Esophagus muscularis mucosa (tissue), 4 donors: Measurements from ENCODE around the gene FILIP1L. TPM values are rescaled to one million over a fixed set of nuclear protein-coding genes. Genes with fewer than 3 reads are reported as not detected.

Experiments
- DNase-seq: peaks from one replicate; pipeline ENCODE4 v3.0.0-alpha.2; 2017; ENCODE audit errors: extremely low spot score
- H3K27ac ChIP-seq, 4 donors: fragments of 200-600 bp; sonication (generic); replicated peaks in 1 of 4; 1 replicate in 3 of 4; 2 replicates in 1 of 4; pipeline ENCODE4 v1.5.1; 2016 to 2019; ENCODE audit warnings: mild to moderate bottlenecking in 1 of 4
- H3K27me3 ChIP-seq, 4 donors: fragments of 200-600 bp; sonication (generic); one replicate each; pipeline versions ENCODE4 v1.5.1 to v1.6.0; 2016 to 2019
- H3K36me3 ChIP-seq, 4 donors: fragments of 200-600 bp; sonication (generic); one replicate each; pipeline ENCODE4 v1.5.1; 2016 to 2019
- H3K4me1 ChIP-seq, 4 donors: fragments of 200-600 bp; sonication (generic); one replicate each; pipeline ENCODE4 v1.5.1; 2016 to 2019
- H3K4me3 ChIP-seq, 4 donors: fragments of 200-600 bp; sonication (generic); 1 replicate in 2 of 4; 2 replicates in 2 of 4; pipeline ENCODE4 v1.5.1; 2016 to 2019; ENCODE audit warnings: mild to moderate bottlenecking in 4 of 4, moderate library complexity in 1 of 4
- H3K9me3 ChIP-seq, 4 donors: fragments of 200-600 bp; sonication (generic); 1 replicate in 3 of 4; 2 replicates in 1 of 4; pipeline ENCODE4 v1.5.1; 2016 to 2019
- CTCF ChIP-seq, 3 experiments: fragments of 200-600 bp in 2 of 3; fragments of 450-650 bp in 1 of 3; sonication (generic) in 2 of 3; IDR thresholded peaks; one replicate each; pipeline ENCODE4 v1.5.1; 2017 to 2019; ENCODE audit warnings: antibody characterized with exemption in 3 of 3, mild to moderate bottlenecking in 2 of 3, moderate library complexity in 1 of 3
- EP300 ChIP-seq: sonication (generic); formaldehyde crosslinking; IDR thresholded peaks from one replicate; pipeline ENCODE4 v1.6.1; 2017; ENCODE audit warnings: antibody characterized with exemption
- POLR2A ChIP-seq: fragments of 450-650 bp; IDR thresholded peaks from one replicate; pipeline ENCODE4 v1.6.1; 2017; ENCODE audit warnings: antibody characterized with exemption, moderate library complexity, mild to moderate bottlenecking, low read depth
- POLR2AphosphoS5 ChIP-seq, 2 donors: sonication (generic); formaldehyde crosslinking; IDR thresholded peaks; one replicate each; pipeline ENCODE4 v1.6.1; 2017; ENCODE audit warnings: antibody characterized with exemption in 2 of 2
- WGBS: methylation state at CpG from one replicate; pipeline ENCODE4 v1.1.5; 2018; 5-methylcytosine and 5-hydroxymethylcytosine counted together
- intact Hi-C: fragments of 100-400 bp; cut with DNase I; formaldehyde crosslinking; loops from one replicate; pipeline ENCODE4 v1.15.1; 2023
- total RNA-seq, 4 donors: library from RNA; depleted of rRNA; stranded (reverse); fragments of >200 nt; gene quantifications; one replicate each; pipeline versions ENCODE4 v1.1.0 to v1.2.1, GENCODE V29; 2016

FILIP1L gene
- total RNA-seq, 4 donors from 2014 or later = 120 to 134 (median 127) TPM

GRCh38 chr3:100079328-100079727 lies 35.0 kb downstream of the FILIP1L start:
- H3K4me1 ChIP-seq = peaks cover 23 to 38% (median 29%) of the 10 kb centered on the region in 4 donors
- intact Hi-C loops = no loop called here
- H3K27me3 ChIP-seq = no peaks in the 10 kb centered on the region
- no peak overlapping the region for H3K4me3 ChIP-seq
- 96% methylated on average over 1 of the region's 1 CpG for WGBS
- H3K27ac ChIP-seq = no peak overlapping the region
- TF ChIP-seq CTCF (IDR thresholded peaks at IDR 0.05) = no peak
- no peak for TF ChIP-seq POLR2AphosphoS5 (IDR thresholded peaks at IDR 0.05)
- TF ChIP-seq POLR2A = no peak
- no peak for TF ChIP-seq EP300
- H3K36me3 ChIP-seq = no peaks in the 10 kb centered on the region
- no peaks in the 10 kb centered on the region for H3K9me3 ChIP-seq
- DNase-seq = no peak

GRCh38 chr3:100076731-100077529 lies 37.4 kb downstream of the FILIP1L start:
- no peaks in the 10 kb centered on the region for H3K27me3 ChIP-seq
- no peak overlapping the region for H3K4me3 ChIP-seq
- peaks cover 28 to 48% (median 40%) of the 10 kb centered on the region in 4 donors for H3K4me1 ChIP-seq
- peak overlapping the region in 3 of 4 donors; percentile 15 to 47 (median 34) for H3K27ac ChIP-seq
- intact Hi-C loops = no loop called here
- WGBS = 59% methylated on average over 7 of the region's 7 CpGs
- no peaks in the 10 kb centered on the region for H3K9me3 ChIP-seq
- TF ChIP-seq POLR2A = no peak
- no peaks in the 10 kb centered on the region for H3K36me3 ChIP-seq
- no peak for DNase-seq

GRCh38 chr3:100075851-100076730 lies 38.2 kb downstream of the FILIP1L start:
- Histone ChIP-seq H3K4me3 (no peak overlapping the region), H3K4me1 (peaks cover 28 to 44% (median 39%) of the 10 kb centered on the region in 4 donors), H3K9me3 (no peaks in the 10 kb centered on the region), H3K27ac (peak overlapping the region; percentile 2 to 47 (median 24)), H3K36me3 (no peaks in the 10 kb centered on the region), H3K27me3 (no peaks in the 10 kb centered on the region)
- intact Hi-C loops = no loop called here
- no peak for DNase-seq
- 76% methylated on average over 4 of the region's 4 CpGs for WGBS
- TF ChIP-seq POLR2A = no peak

- no peak overlapping the region for H3K4me3 ChIP-seq
- intact Hi-C loops = no loop called here
- no peaks in the 10 kb centered on the region for H3K36me3 ChIP-seq
- 85% methylated on average over 4 of the region's 4 CpGs for WGBS
- no peak for DNase-seq
- peaks cover 28 to 42% (median 32%) of the 10 kb centered on the region in 4 donors for H3K4me1 ChIP-seq
- peak overlapping the region in 1 of 4 donors; percentile 8 for H3K27ac ChIP-seq
- H3K9me3 ChIP-seq = no peaks in the 10 kb centered on the region
- H3K27me3 ChIP-seq = no peaks in the 10 kb centered on the region
- TF ChIP-seq EP300 (no peak), POLR2AphosphoS5 (IDR thresholded peaks at IDR 0.05) (no peak), POLR2A (no peak), CTCF (IDR thresholded peaks at IDR 0.05) (no peak)
Observed at GRCh38 chr3:100075196-100075595, 39.1 kb downstream of the FILIP1L start.

- H3K4me3 ChIP-seq = no peak overlapping the region
- intact Hi-C loops = no loop called here
- 31% methylated on average over 10 of the region's 10 CpGs for WGBS
- TF ChIP-seq POLR2A (no peak), CTCF (IDR thresholded peaks at IDR 0.05) (no peak), POLR2AphosphoS5 (IDR thresholded peaks at IDR 0.05) (no peak), EP300 (no peak)
- peaks cover 35 to 52% (median 41%) of the 10 kb centered on the region in 4 donors for H3K4me1 ChIP-seq
- H3K27me3 ChIP-seq = no peaks in the 10 kb centered on the region
- peak overlapping the region; percentile 50 to 62 (median 58) for H3K27ac ChIP-seq
- H3K36me3 ChIP-seq = no peaks in the 10 kb centered on the region
- no peak for DNase-seq
- no peaks in the 10 kb centered on the region for H3K9me3 ChIP-seq
Observed at GRCh38 chr3:100073714-100074307, 40.5 kb downstream of the FILIP1L start.
